Stimulated activated CD8-positive, alpha-beta memory T cell treated with anti-CD3 and anti-CD28 coated beads, Interleukin-2, amount 100 ng/mL, for 1 hour (primary cell): Measurements from ENCODE around the gene RAB35.

Experiments used
- DNase-seq, 2 donors: peaks; one replicate each; pipeline ENCODE4 v3.0.0-alpha.2; 2020; ENCODE audit warnings: low read depth in 2 of 2

RAB35 gene

GRCh38 chr12:120116441-120116791 is at the start of gene RAB35:
Gene RAB35 (minus strand): TSS chr12:120116753. CDS start chr12:120116650, 103 bp downstream.
- DNase-seq, result no peak

GRCh38 chr12:120164293-120164692 is 47.7 kb upstream of the RAB35 start:
- no peak for DNase-seq

GRCh38 chr12:120162763-120163162 is 46.2 kb upstream of the RAB35 start:
- no peak for DNase-seq

- DNase-seq, result no peak
Observed at GRCh38 chr12:120161852-120162251, 45.3 kb upstream of the RAB35 start.

GRCh38 chr12:120159509-120160237 is 43.1 kb upstream of the RAB35 start:
- no peak for DNase-seq

- no peak for DNase-seq
Observed at GRCh38 chr12:120158351-120158750, 41.8 kb upstream of the RAB35 start.

GRCh38 chr12:120157678-120158077 is 41.1 kb upstream of the RAB35 start:
- DNase-seq, result no peak

- DNase-seq, result no peak
Observed at GRCh38 chr12:120156315-120157259, 40.0 kb upstream of the RAB35 start.

- no peak for DNase-seq
Observed at GRCh38 chr12:120155072-120155471, 38.5 kb upstream of the RAB35 start.

GRCh38 chr12:120150919-120151525 is 34.5 kb upstream of the RAB35 start:
- DNase-seq, result no peak

- no peak for DNase-seq
Observed at GRCh38 chr12:120148011-120148410, 31.5 kb upstream of the RAB35 start.

- no peak for DNase-seq
Observed at GRCh38 chr12:120145164-120145563, 28.6 kb upstream of the RAB35 start.

- DNase-seq, result no peak
Observed at GRCh38 chr12:120144215-120144614, 27.7 kb upstream of the RAB35 start.

- DNase-seq, result no peak
Observed at GRCh38 chr12:120142231-120142877, 25.8 kb upstream of the RAB35 start.

GRCh38 chr12:120141336-120141735 is 24.8 kb upstream of the RAB35 start:
- DNase-seq, result no peak

GRCh38 chr12:120140603-120141002 is 24.1 kb upstream of the RAB35 start:
- no peak for DNase-seq

GRCh38 chr12:120139958-120140357 is 23.4 kb upstream of the RAB35 start:
- no peak for DNase-seq

- DNase-seq, result no peak
Observed at GRCh38 chr12:120138366-120138765, 21.8 kb upstream of the RAB35 start.

GRCh38 chr12:120137833-120138232 is 21.3 kb upstream of the RAB35 start:
- DNase-seq, result no peak

- DNase-seq, result no peak
Observed at GRCh38 chr12:120136093-120136770, 19.7 kb upstream of the RAB35 start.

- no peak for DNase-seq
Observed at GRCh38 chr12:120134307-120134980, 17.9 kb upstream of the RAB35 start.
